ENCODE results near the gene HOXB1.
"Not testable (repeated sequence)": the region's sequence is repeated elsewhere in the genome, so short reads cannot be mapped to it uniquely, and the experiment has no call there.

HOXB1 gene

GRCh38 chr17:48491527-48492273, 39.1 kb downstream of the HOXB1 start:
- DNase-seq, result no peak

GRCh38 chr17:48490451-48490892, 40.3 kb downstream of the HOXB1 start:
- no peak for DNase-seq

- no peak for DNase-seq
Observed at GRCh38 chr17:48489781-48490180, 41.0 kb downstream of the HOXB1 start.

- DNase-seq, result no peak
Observed at GRCh38 chr17:48488548-48489106, 42.2 kb downstream of the HOXB1 start.

GRCh38 chr17:48487221-48487620, 43.6 kb downstream of the HOXB1 start:
- no peak for DNase-seq

- DNase-seq, result no peak
Observed at GRCh38 chr17:48486557-48486956, 44.3 kb downstream of the HOXB1 start.

GRCh38 chr17:48484850-48485249, 46.0 kb downstream of the HOXB1 start:
- no peak for DNase-seq

- no peak for DNase-seq
Observed at GRCh38 chr17:48484256-48484655, 46.6 kb downstream of the HOXB1 start.

GRCh38 chr17:48483471-48484131, 47.2 kb downstream of the HOXB1 start:
- no peak for DNase-seq

GRCh38 chr17:48483004-48483403, 47.8 kb downstream of the HOXB1 start:
- no peak for DNase-seq

GRCh38 chr17:48482301-48482700, 48.5 kb downstream of the HOXB1 start:
- DNase-seq, result not testable (repeated sequence)

GRCh38 chr17:48479014-48479402, 51.8 kb downstream of the HOXB1 start:
- no peak for DNase-seq
